Measurements from ENCODE around the gene PRDM5. TPM values are rescaled to one million over a fixed set of nuclear protein-coding genes. Genes with fewer than 3 reads are reported as not detected.
"Not testable (repeated sequence)": the region's sequence is repeated elsewhere in the genome, so short reads cannot be mapped to it uniquely, and the experiment has no call there.

The PRDM5 gene
- total and polyA plus RNA-seq, 9 of the 15 experiments (the other 6 are each of a cell fraction or from before 2014, with no cell fraction given): not detected

DNA sequence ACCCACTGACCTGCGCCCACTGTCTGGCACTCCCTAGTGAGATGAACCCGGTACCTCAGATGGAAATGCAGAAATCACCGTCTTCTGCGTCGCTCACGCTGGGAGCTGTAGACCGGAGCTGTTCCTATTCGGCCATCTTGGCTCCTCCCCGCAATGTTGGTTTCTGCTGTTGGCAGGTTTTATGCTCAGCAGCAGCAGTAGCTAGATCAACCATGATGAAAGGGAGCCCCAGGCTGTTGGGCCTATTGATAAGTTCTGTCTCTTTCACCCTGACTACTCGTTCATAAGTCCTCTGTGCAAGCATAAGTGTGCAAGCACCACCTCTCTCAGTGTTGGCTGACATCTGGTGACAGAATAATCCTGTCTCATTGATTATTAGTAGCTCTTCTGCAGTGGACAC lies 274.2 kb downstream of the PRDM5 start:
- not testable (repeated sequence) for BruUV-seq (replicated peaks)
- 0% methylated on average over 7 of the region's 10 CpGs for WGBS (ENCODE audit: insufficient coverage, low coverage, missing lambda C conversion rate)

More for the DNA sequence above, 274.2 kb downstream of the PRDM5 start:
- H3K27ac ChIP-seq (ENCODE audit: extremely low read depth, low read depth, low read length); H3K4me2 ChIP-seq (ENCODE audit: insufficient read depth, low read length); H2AFZ ChIP-seq (ENCODE audit: low read depth, low read length); H3K27me3 ChIP-seq (ENCODE audit: control insufficient read depth in 2 of 2, insufficient read depth in 2 of 2, low read length in 2 of 2); POLR2A ChIA-PET; H4K20me1 ChIP-seq (replicated peaks; ENCODE audit: control insufficient read depth, insufficient read depth, low read length); H3K9me1 ChIP-seq (ENCODE audit: control insufficient read depth, insufficient read depth, low read length); DNase-seq (ENCODE audit: extremely low read depth in 1 of 4, low spot score in 3 of 4); H3K79me2 ChIP-seq (ENCODE audit: control insufficient read depth, insufficient read depth, low read length); H3K9ac ChIP-seq (ENCODE audit: insufficient read depth in 1 of 2, low read depth in 2 of 2, low read length in 2 of 2); H3K4me1 ChIP-seq (replicated peaks in 1 of 2; ENCODE audit: control insufficient read depth in 2 of 2, insufficient read depth in 2 of 2, low read length in 2 of 2); H3K4me3 ChIP-seq; intact Hi-C loops (cut with micrococcal nuclease); H3K9me3 ChIP-seq (replicated peaks; ENCODE audit: control insufficient read depth, insufficient read depth, low read depth, low read length); H3K36me3 ChIP-seq (ENCODE audit: control insufficient read depth, insufficient read depth, low read length); ATAC-seq; FAIRE-seq; CTCF ChIA-PET (ENCODE audit: low intra/inter-chr PET ratio); in situ Hi-C loops (cut with MboI): not testable (repeated sequence)

Small RNA genes within 50 kb of the gene (small RNA-seq; reads per million reads assigned to genes)
- not detected for gene RNU6-550P

Other genes starting within 250 kb of the PRDM5 start
- gene NDNF, start 149.8 kb upstream of the PRDM5 start, total RNA-seq (2014; rRNA removed): not detected in 2 replicates
- gene NDNF, start 149.8 kb upstream of the PRDM5 start, total RNA-seq (2014; rRNA removed; fragmentation: Illumina TruSeq; extraction: Trizol): not detected in 2 replicates
- gene NDNF, start 149.8 kb upstream of the PRDM5 start, total RNA-seq (2015; rRNA removed; fragmentation: Illumina TruSeq; extraction: Trizol): not detected in 2 replicates
- gene NDNF, start 149.8 kb upstream of the PRDM5 start, total RNA-seq (2021): 0.11 TPM in 1 of 2 replicates, not detected in the other
- gene NDNF, start 149.8 kb upstream of the PRDM5 start, polyA plus RNA-seq (2011; rRNA removed): not detected in 2 replicates
- gene NDNF, start 149.8 kb upstream of the PRDM5 start, polyA plus RNA-seq (2014; fragmentation: Illumina TruSeq; extraction: Trizol): not detected in 2 replicates
- not detected for gene NDNF, start 149.8 kb upstream of the PRDM5 start, polyA plus RNA-seq (2014; fragmentation: Nextera tagmentation; extraction: Ambion mirVana)
- gene NDNF, start 149.8 kb upstream of the PRDM5 start, polyA plus RNA-seq (2014; rRNA removed): not detected in 2 replicates
- gene TNIP3, start 241.6 kb upstream of the PRDM5 start, total RNA-seq (2014; rRNA removed): 0.14 TPM in 1 of 2 replicates, not detected in the other
- not detected in 2 replicates for gene TNIP3, start 241.6 kb upstream of the PRDM5 start, total RNA-seq (2014; rRNA removed; fragmentation: Illumina TruSeq; extraction: Trizol)
- not detected in 2 replicates for gene TNIP3, start 241.6 kb upstream of the PRDM5 start, total RNA-seq (2015; rRNA removed; fragmentation: Illumina TruSeq; extraction: Trizol)
- gene TNIP3, start 241.6 kb upstream of the PRDM5 start, total RNA-seq (2021): not detected in 2 replicates
- gene TNIP3, start 241.6 kb upstream of the PRDM5 start, polyA plus RNA-seq (2011; rRNA removed): not detected in 2 replicates
- not detected in 2 replicates for gene TNIP3, start 241.6 kb upstream of the PRDM5 start, polyA plus RNA-seq (2014; fragmentation: Illumina TruSeq; extraction: Trizol)
- gene TNIP3, start 241.6 kb upstream of the PRDM5 start, polyA plus RNA-seq (2014; fragmentation: Nextera tagmentation; extraction: Ambion mirVana): not detected
- gene TNIP3, start 241.6 kb upstream of the PRDM5 start, polyA plus RNA-seq (2014; rRNA removed): not detected in 2 replicates